ACHN (cell line): ENCODE data around the gene BCAS3.

Experiments used
- DNase-seq: peaks from one replicate; pipeline ENCODE4 v3.0.0-alpha.2; 2015
- in situ Hi-C: cut with HindIII; loops from 2 replicates; pipeline ENCODE4 v1.10.0; 2017; ENCODE audit warnings: low sequenced_read_pairs, low pct_ligation_motif_present, low pct_unique_long_range_greater_than_20kb

BCAS3 gene

GRCh38 chr17:61400066-61400716, 722.5 kb downstream of the BCAS3 start:
- DNase-seq, result peak; percentile 33
- in situ Hi-C loops, result no loop called here

GRCh38 chr17:61400717-61401388, 723.2 kb downstream of the BCAS3 start:
- DNase-seq, result no peak
- in situ Hi-C loops, result no loop called here

GRCh38 chr17:61401389-61402072, 723.9 kb downstream of the BCAS3 start:
- in situ Hi-C loops, result no loop called here
- DNase-seq, result no peak

GRCh38 chr17:61402073-61402541, 724.5 kb downstream of the BCAS3 start:
- no peak for DNase-seq
- in situ Hi-C loops, result no loop called here

GRCh38 chr17:61402978-61403800, 725.5 kb downstream of the BCAS3 start:
- DNase-seq, result no peak
- in situ Hi-C loops, result no loop called here

GRCh38 chr17:61403801-61404662, 726.4 kb downstream of the BCAS3 start:
- in situ Hi-C loops, result no loop called here
- no peak for DNase-seq

GRCh38 chr17:61404663-61404912, 726.9 kb downstream of the BCAS3 start:
- no peak for DNase-seq
- in situ Hi-C loops, result no loop called here

GRCh38 chr17:61404913-61405685, 727.4 kb downstream of the BCAS3 start:
- in situ Hi-C loops, result no loop called here
- no peak for DNase-seq

- in situ Hi-C loops, result no loop called here
- DNase-seq, result no peak
Observed at GRCh38 chr17:61405686-61406536, 728.3 kb downstream of the BCAS3 start.

- in situ Hi-C loops, result no loop called here
- no peak for DNase-seq
Observed at GRCh38 chr17:61406537-61406845, 728.8 kb downstream of the BCAS3 start.

GRCh38 chr17:61406971-61407911, 729.6 kb downstream of the BCAS3 start:
- DNase-seq, result no peak
- in situ Hi-C loops, result no loop called here

- in situ Hi-C loops, result no loop called here
- no peak for DNase-seq
Observed at GRCh38 chr17:61408151-61409041, 730.7 kb downstream of the BCAS3 start.

GRCh38 chr17:61409301-61410112, 731.9 kb downstream of the BCAS3 start:
- in situ Hi-C loops, result no loop called here
- peak; percentile 78 for DNase-seq
